ENCODE measurements around the gene JAZF1.

JAZF1 gene

GRCh38 chr7:28112467-28112866 is 68.1 kb downstream of the JAZF1 start:
- Histone ChIP-seq H2BK12ac (ENCODE audit: low read length) (no peak overlapping the region), H3K14ac (ENCODE audit: low read length) (no peak overlapping the region), H2BK120ac (ENCODE audit: low read depth, low read length) (no peak overlapping the region), H3K23ac (ENCODE audit: low read depth, low read length, poor library complexity) (no peak overlapping the region), H4K91ac (ENCODE audit: low read depth, low read length, poor library complexity) (no peak overlapping the region), H2BK15ac (ENCODE audit: low read length) (no peak overlapping the region), H3K9me3 (replicated peaks in 1 of 2; ENCODE audit: control insufficient read depth in 2 of 2, insufficient read depth in 1 of 2, low read depth in 1 of 2, low read length in 2 of 2) (no peaks in the 10 kb centered on the region), H4K8ac (ENCODE audit: low read depth, low read length) (no peak overlapping the region), H3K9ac (ENCODE audit: low read depth, low read length, poor library complexity) (no peak overlapping the region), H3K27me3 (ENCODE audit: control insufficient read depth in 3 of 3, insufficient read depth in 3 of 3, low read depth in 1 of 3, low read length in 3 of 3) (peaks cover 0 to 12% (median 0%) of the 10 kb centered on the region in 3 experiments), H2AK5ac (ENCODE audit: low read depth, low read length) (no peak overlapping the region), H3K27ac (replicated peaks; ENCODE audit: low read length) (no peak overlapping the region), H3K4me1 (ENCODE audit: control insufficient read depth in 2 of 2, insufficient read depth in 1 of 2, low read depth in 1 of 2, low read length in 2 of 2) (no peaks in the 10 kb centered on the region), H3K4ac (ENCODE audit: low read length) (no peak overlapping the region), H3K36me3 (replicated peaks in 1 of 2; ENCODE audit: control insufficient read depth in 2 of 2, insufficient read depth in 2 of 2, low read length in 2 of 2) (no peaks in the 10 kb centered on the region), H3K79me1 (ENCODE audit: low read depth, low read length) (no peaks in the 10 kb centered on the region), H3K4me3 (ENCODE audit: low read length in 2 of 2) (no peak overlapping the region), H3K4me2 (ENCODE audit: insufficient read depth, low read length, poor library complexity, severe bottlenecking) (no peak overlapping the region), H2AFZ (ENCODE audit: low read length) (no peak overlapping the region), H3K18ac (ENCODE audit: low read length) (no peak overlapping the region), H2BK5ac (ENCODE audit: low read length) (no peak overlapping the region)
- no peak for DNase-seq (ENCODE audit: low spot score)
- no CpG with 5 or more reads among the region's 3 CpGs for WGBS, 2 donors (ENCODE audit: extremely low coverage in 2 of 2, insufficient read length in 2 of 2, insufficient replicate concordance in 1 of 2)

DNA sequence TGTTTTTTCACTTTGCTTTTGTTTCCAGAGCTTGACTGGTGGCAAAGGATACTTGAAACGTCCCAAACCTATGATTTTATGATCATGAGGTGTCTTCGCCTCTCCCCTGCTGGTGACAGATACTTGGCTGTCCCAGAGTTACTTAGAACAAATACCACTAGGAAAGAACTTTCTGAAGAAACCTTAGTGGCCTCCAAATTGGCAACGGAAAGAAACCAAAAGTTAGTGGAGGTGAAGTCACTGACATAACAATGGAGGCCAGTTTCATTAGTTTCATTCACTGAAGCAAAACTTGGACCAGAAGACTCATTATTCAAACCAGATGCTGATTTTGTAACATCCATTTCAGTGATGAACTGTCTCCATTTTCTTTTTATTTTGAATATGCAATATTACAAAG is 68.6 kb downstream of the JAZF1 start:
- Histone ChIP-seq H3K14ac (ENCODE audit: low read length) (no peak overlapping the region), H3K27me3 (ENCODE audit: control insufficient read depth in 3 of 3, insufficient read depth in 3 of 3, low read depth in 1 of 3, low read length in 3 of 3) (peaks cover 0 to 16% (median 0%) of the 10 kb centered on the region in 3 experiments), H3K9ac (ENCODE audit: low read depth, low read length, poor library complexity) (no peak overlapping the region), H3K79me1 (ENCODE audit: low read depth, low read length) (no peaks in the 10 kb centered on the region), H3K23ac (ENCODE audit: low read depth, low read length, poor library complexity) (no peak overlapping the region), H3K4me2 (ENCODE audit: insufficient read depth, low read length, poor library complexity, severe bottlenecking) (no peak overlapping the region), H2BK5ac (ENCODE audit: low read length) (no peak overlapping the region), H3K27ac (replicated peaks; ENCODE audit: low read length) (no peak overlapping the region), H3K18ac (ENCODE audit: low read length) (no peak overlapping the region), H3K36me3 (replicated peaks in 1 of 2; ENCODE audit: control insufficient read depth in 2 of 2, insufficient read depth in 2 of 2, low read length in 2 of 2) (no peaks in the 10 kb centered on the region), H2BK15ac (ENCODE audit: low read length) (no peak overlapping the region), H4K91ac (ENCODE audit: low read depth, low read length, poor library complexity) (no peak overlapping the region), H4K8ac (ENCODE audit: low read depth, low read length) (no peak overlapping the region), H2AK5ac (ENCODE audit: low read depth, low read length) (no peak overlapping the region), H2AFZ (ENCODE audit: low read length) (no peak overlapping the region), H3K4me3 (ENCODE audit: low read length in 2 of 2) (no peak overlapping the region), H3K4me1 (ENCODE audit: control insufficient read depth in 2 of 2, insufficient read depth in 1 of 2, low read depth in 1 of 2, low read length in 2 of 2) (no peaks in the 10 kb centered on the region), H3K9me3 (replicated peaks in 1 of 2; ENCODE audit: control insufficient read depth in 2 of 2, insufficient read depth in 1 of 2, low read depth in 1 of 2, low read length in 2 of 2) (no peaks in the 10 kb centered on the region), H2BK12ac (ENCODE audit: low read length) (no peak overlapping the region), H2BK120ac (ENCODE audit: low read depth, low read length) (no peak overlapping the region), H3K4ac (ENCODE audit: low read length) (no peak overlapping the region)
- no peak for DNase-seq (ENCODE audit: low spot score)
- no CpG with 5 or more reads among the region's 3 CpGs for WGBS, 2 donors (ENCODE audit: extremely low coverage in 2 of 2, insufficient read length in 2 of 2, insufficient replicate concordance in 1 of 2)

DNA sequence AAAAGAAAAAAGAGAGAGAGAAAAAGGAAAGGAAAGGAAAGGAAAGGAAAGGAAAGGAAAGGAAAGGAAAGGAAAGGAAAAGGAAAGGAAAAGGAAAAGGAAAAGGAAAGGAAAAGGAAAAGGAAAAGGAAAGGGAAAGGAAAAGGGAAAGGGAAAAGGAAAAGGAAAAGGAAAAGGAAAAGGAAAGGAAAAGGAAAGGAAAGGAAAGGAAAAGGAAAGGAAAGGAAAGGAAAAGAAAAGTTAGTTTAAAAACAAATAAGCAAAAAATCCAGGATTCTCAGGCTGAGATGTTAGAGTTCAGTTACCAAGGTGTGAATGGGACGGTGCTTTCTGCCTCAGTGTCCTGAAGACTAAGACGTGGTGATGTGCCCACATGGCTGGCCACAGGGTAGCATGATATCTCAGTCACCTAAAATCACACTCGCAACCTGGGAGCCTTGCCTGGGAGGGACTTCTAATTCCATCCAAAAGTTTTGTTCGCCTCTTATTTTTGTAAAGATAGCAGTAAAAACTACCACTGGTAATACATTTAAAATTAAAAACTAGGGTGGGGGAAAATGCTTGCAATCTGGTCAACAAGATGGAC is 70.1 kb downstream of the JAZF1 start:
- Histone ChIP-seq H3K9me3 (replicated peaks in 1 of 2; ENCODE audit: control insufficient read depth in 2 of 2, insufficient read depth in 1 of 2, low read depth in 1 of 2, low read length in 2 of 2) (no peaks in the 10 kb centered on the region), H3K4me2 (ENCODE audit: insufficient read depth, low read length, poor library complexity, severe bottlenecking) (no peak overlapping the region), H3K27ac (replicated peaks; ENCODE audit: low read length) (no peak overlapping the region), H2AK5ac (ENCODE audit: low read depth, low read length) (no peak overlapping the region), H3K4ac (ENCODE audit: low read length) (no peak overlapping the region), H3K23ac (ENCODE audit: low read depth, low read length, poor library complexity) (no peak overlapping the region), H2BK5ac (ENCODE audit: low read length) (no peak overlapping the region), H2BK12ac (ENCODE audit: low read length) (no peak overlapping the region), H3K27me3 (ENCODE audit: control insufficient read depth in 3 of 3, insufficient read depth in 3 of 3, low read depth in 1 of 3, low read length in 3 of 3) (peaks cover 0 to 21% (median 0%) of the 10 kb centered on the region in 3 experiments), H3K9ac (ENCODE audit: low read depth, low read length, poor library complexity) (no peak overlapping the region), H3K4me3 (ENCODE audit: low read length in 2 of 2) (no peak overlapping the region), H2BK120ac (ENCODE audit: low read depth, low read length) (no peak overlapping the region), H4K91ac (ENCODE audit: low read depth, low read length, poor library complexity) (no peak overlapping the region), H2AFZ (ENCODE audit: low read length) (no peak overlapping the region), H3K36me3 (replicated peaks in 1 of 2; ENCODE audit: control insufficient read depth in 2 of 2, insufficient read depth in 2 of 2, low read length in 2 of 2) (no peaks in the 10 kb centered on the region), H3K4me1 (ENCODE audit: control insufficient read depth in 2 of 2, insufficient read depth in 1 of 2, low read depth in 1 of 2, low read length in 2 of 2) (peaks cover 0 to 2% of the 10 kb centered on the region in 2 donors), H3K14ac (ENCODE audit: low read length) (no peak overlapping the region), H3K18ac (ENCODE audit: low read length) (no peak overlapping the region), H4K8ac (ENCODE audit: low read depth, low read length) (no peak overlapping the region), H3K79me1 (ENCODE audit: low read depth, low read length) (no peaks in the 10 kb centered on the region), H2BK15ac (ENCODE audit: low read length) (no peak overlapping the region)
- WGBS, 2 donors (ENCODE audit: extremely low coverage in 2 of 2, insufficient read length in 2 of 2, insufficient replicate concordance in 1 of 2): no CpG with 5 or more reads among the region's 4 CpGs
- DNase-seq (ENCODE audit: low spot score): no peak

- no peaks in the 10 kb centered on the region for H3K9me3 ChIP-seq (replicated peaks in 1 of 2; ENCODE audit: control insufficient read depth in 2 of 2, insufficient read depth in 1 of 2, low read depth in 1 of 2, low read length in 2 of 2)
- H2BK120ac ChIP-seq (ENCODE audit: low read depth, low read length): no peak overlapping the region
- no peak overlapping the region for H3K23ac ChIP-seq (ENCODE audit: low read depth, low read length, poor library complexity)
- H3K27ac ChIP-seq (replicated peaks; ENCODE audit: low read length): no peak overlapping the region
- H3K4ac ChIP-seq (ENCODE audit: low read length): no peak overlapping the region
- H3K18ac ChIP-seq (ENCODE audit: low read length): no peak overlapping the region
- no peak overlapping the region for H2AK5ac ChIP-seq (ENCODE audit: low read depth, low read length)
- no peak overlapping the region for H3K4me2 ChIP-seq (ENCODE audit: insufficient read depth, low read length, poor library complexity, severe bottlenecking)
- no CpG with 5 or more reads among the region's 3 CpGs for WGBS, 2 donors (ENCODE audit: extremely low coverage in 2 of 2, insufficient read length in 2 of 2, insufficient replicate concordance in 1 of 2)
- no peak overlapping the region for H2BK5ac ChIP-seq (ENCODE audit: low read length)
- H3K4me3 ChIP-seq (ENCODE audit: low read length in 2 of 2): no peak overlapping the region
- H3K14ac ChIP-seq (ENCODE audit: low read length): no peak overlapping the region
- H3K79me1 ChIP-seq (ENCODE audit: low read depth, low read length): no peaks in the 10 kb centered on the region
- no peak for DNase-seq (ENCODE audit: low spot score)
- no peak overlapping the region for H2AFZ ChIP-seq (ENCODE audit: low read length)
- H3K4me1 ChIP-seq (ENCODE audit: control insufficient read depth in 2 of 2, insufficient read depth in 1 of 2, low read depth in 1 of 2, low read length in 2 of 2): peaks cover 0 to 2% of the 10 kb centered on the region in 2 donors
- H2BK12ac ChIP-seq (ENCODE audit: low read length): no peak overlapping the region
- no peak overlapping the region for H4K91ac ChIP-seq (ENCODE audit: low read depth, low read length, poor library complexity)
- no peak overlapping the region for H2BK15ac ChIP-seq (ENCODE audit: low read length)
- H4K8ac ChIP-seq (ENCODE audit: low read depth, low read length): no peak overlapping the region
- no peak overlapping the region for H3K9ac ChIP-seq (ENCODE audit: low read depth, low read length, poor library complexity)
- H3K36me3 ChIP-seq (replicated peaks in 1 of 2; ENCODE audit: control insufficient read depth in 2 of 2, insufficient read depth in 2 of 2, low read length in 2 of 2): no peaks in the 10 kb centered on the region
- peaks cover 0 to 16% (median 0%) of the 10 kb centered on the region in 3 experiments for H3K27me3 ChIP-seq (ENCODE audit: control insufficient read depth in 3 of 3, insufficient read depth in 3 of 3, low read depth in 1 of 3, low read length in 3 of 3)
These were observed 71.8 kb downstream of the JAZF1 start for GRCh38 chr7:28108747-28109146.
